Stimulated activated CD4-positive, alpha-beta T cell treated with anti-CD3 and anti-CD28 coated beads, Interleukin-2, amount 100 ng/mL, for 4 hours (primary cell): ENCODE measurements around the gene SMG5.
A peak's percentile ranks its signal among the peaks of the same experiment; 100 is the strongest.

Source experiments
- DNase-seq: peaks from one replicate; pipeline ENCODE4 v3.0.0-alpha.2; 2020; ENCODE audit warnings: low read depth

SMG5 gene

DNA sequence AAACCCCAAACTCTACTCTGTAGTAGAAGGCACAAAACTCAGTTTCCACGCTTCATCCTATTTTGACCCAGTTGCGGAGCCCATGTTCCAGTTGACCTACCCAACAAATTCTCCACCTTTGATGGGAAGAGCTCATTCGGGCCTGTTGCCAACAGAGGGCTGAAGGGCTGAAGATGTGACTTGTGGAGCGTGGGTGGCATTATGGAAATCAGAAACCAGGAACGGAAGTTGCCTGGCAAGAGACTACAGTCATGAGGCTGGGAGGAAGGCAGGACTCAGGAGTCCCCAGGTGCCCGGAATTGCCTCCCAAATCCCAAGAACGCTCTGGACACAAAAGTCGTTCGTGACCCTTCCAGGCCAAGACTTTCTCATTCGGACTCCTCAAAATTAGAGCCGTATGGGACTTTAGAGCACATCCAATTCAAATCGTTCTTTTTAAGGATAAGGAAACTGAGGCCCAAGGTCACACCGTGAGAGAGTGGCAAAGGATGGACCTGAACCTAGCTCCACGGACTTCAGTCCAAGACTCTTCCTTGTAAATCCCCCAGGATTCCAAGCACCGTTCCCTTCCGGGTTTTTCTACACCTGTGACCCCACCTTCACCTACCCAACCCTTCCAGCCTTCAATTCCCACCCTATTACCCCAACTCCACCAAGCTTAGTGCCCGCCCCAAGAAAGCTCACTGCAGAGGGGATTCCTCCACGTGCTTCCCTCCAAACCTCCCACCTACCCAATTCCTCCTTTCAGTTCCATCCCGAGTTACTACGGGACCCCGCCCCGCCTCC, 739 bp downstream of the SMG5 start:
- no peak for DNase-seq

- DNase-seq = peak; percentile 27
Observed at GRCh38 chr1:156281281-156281680, 1.3 kb downstream of the SMG5 start.

DNA sequence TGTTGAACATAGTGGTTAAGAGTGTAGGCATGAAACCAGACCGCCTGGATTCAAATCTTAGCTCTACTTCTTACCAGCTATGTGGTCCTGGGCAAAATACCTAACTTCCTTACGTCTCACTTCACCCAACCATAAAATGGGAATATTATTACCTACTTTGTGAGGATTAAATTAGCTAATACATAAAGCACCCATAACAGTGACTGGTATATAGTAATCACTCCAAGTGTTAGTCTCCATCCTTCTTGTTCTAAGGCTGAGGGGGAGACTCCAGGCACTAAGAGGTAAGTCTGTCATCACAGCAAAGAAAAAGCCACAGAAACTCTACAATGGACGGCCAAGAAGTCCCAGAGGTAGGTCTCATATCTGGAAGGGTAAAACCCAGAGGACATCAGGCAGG, 2.8 kb downstream of the SMG5 start:
- DNase-seq = no peak

DNA sequence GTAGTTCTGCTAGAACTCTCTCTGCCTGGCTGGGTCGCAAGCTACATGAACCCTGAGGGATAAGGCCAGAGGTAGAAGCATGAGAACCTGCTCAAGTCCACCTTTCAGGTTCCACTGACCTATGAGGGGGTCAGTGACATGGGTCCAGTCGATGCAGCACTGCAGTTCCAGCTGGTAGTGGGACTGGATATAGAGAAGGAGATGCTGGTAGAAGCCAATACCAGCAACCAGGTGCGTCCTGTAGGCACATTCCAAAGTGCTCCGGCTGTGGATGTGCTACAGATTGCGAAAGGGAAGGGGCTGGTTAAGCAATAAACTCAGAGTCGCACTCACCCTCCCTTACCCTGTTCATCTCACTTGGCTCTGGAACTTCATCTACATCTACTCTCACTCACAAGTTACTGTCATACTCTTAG, 5.7 kb downstream of the SMG5 start:
- no peak for DNase-seq

DNA sequence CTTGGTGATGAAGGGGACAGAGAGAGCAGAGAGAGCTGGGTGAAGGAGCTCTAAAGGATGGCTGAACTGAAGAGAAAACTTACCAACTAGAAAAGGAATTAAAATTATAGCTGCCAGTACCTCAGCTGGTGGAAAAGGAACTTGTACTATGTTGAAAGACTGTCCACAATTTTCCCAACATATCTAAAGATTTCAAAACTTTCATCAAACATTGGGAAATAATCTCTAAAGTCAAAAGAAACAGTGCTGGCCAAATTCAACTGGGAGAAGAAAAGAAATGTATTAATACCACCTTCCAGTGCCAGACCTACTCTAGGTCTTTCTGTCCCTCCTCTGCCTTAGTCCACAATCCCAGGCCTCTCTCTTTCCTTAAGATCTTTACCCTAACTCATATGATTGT, 6.1 kb downstream of the SMG5 start:
- DNase-seq = no peak

- no peak for DNase-seq
Observed at GRCh38 chr1:156270314-156270713, 12.3 kb downstream of the SMG5 start.

GRCh38 chr1:156268336-156268735, 14.3 kb downstream of the SMG5 start:
- DNase-seq = no peak

- no peak for DNase-seq
Observed at GRCh38 chr1:156266051-156266450, 16.6 kb downstream of the SMG5 start.

DNA sequence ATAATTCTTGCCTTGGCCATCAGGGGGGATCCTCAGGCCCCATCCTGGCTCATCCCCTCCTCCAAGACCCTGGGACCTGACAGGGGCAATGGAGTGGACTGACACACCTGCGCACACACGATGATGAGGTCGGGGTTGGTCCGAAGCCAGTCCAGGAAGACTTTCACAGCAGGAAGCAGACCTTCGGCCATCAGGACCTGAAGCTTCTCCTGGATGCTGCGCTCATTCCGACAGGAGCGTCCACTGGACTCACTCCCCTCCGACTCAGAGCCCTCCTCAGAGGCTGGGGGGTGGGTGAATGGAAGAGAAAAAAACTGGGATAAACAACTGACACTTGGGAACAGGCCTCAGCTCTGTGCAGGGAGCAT, 19.4 kb downstream of the SMG5 start:
- DNase-seq = no peak

DNA sequence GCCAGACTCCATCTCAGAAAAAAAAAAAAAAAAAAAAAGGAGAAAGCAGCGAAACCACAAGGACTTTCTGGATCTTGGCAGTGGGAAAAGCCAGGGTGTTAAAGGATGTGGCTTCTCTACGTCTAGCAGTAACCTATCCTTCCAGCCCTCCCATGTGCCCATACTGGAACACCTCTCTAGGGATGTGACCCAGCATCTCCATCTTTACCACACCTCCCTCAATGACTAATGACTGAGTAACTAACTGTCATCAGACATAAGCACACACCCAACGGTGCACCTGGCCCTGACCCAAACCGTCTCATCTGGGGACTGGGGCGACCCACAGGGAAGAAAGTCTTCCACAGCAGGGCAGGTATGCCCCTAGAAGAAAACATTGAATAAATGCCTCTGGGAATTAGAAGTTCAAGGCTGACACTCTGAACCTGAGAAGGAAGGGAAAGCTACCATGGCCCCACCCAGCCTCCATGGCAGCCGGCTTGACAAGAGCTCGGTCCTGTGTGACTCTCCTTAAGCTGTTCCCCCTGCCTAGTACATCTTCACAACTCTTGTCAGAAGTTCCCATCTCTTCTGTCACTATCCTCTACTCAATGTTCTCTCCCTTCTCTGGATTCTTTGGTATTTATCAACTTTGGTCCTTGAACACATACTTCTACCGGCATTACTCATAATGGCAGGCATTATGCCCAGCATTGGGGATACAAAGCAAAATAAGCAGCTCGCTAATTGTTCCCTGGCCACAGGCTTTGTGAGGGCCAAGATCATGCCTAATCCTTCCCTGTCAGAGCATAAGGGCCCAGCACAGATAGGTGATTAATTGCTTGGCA, 20.0 kb downstream of the SMG5 start:
- no peak for DNase-seq

GRCh38 chr1:156260896-156261295, 21.7 kb downstream of the SMG5 start:
- DNase-seq = no peak

GRCh38 chr1:156259805-156260204, 22.8 kb downstream of the SMG5 start:
- no peak for DNase-seq

- no peak for DNase-seq
Observed at GRCh38 chr1:156258859-156259258, 23.8 kb downstream of the SMG5 start.

DNA sequence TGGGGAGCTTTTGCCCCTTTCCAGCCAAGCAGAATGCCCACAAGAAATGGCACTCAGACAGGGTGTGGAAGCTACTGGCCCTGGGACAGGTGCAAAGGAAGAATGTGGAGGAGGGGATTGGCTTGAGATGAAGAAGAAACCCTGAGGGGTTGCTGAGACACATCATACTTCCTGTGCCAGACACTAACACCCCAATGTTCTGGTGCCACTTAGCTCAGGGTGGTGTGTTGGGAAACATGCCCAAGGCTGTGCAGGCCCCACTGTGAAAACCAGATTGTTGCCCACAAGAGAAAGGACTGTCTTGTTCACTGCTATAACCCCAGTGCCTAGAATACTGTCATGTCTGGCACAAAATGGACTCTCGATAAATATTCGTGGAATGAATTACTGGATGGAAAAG, 24.9 kb downstream of the SMG5 start:
- DNase-seq = no peak

DNA sequence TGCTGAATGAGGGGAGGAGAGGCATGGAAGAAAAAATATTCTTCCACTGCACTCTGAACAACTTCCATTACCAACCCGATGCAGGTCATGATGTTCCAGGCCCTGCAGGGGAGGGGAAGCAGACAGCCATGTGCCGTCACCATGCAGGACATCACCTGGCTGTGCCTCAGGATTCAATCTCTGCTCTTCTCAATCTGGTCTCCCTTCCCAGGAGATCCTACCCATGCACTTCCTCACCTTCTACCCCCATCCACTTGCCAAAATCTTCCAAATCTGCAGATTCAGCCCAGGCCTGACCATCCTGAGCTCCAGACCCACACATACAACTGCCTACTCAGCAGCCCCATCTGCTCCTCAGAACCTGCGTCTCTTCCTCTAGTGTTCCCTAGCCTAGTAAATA, 29.0 kb downstream of the SMG5 start:
- no peak for DNase-seq

GRCh38 chr1:156251527-156251926, 31.1 kb downstream of the SMG5 start:
- DNase-seq = no peak

GRCh38 chr1:156249593-156249992, 33.0 kb downstream of the SMG5 start:
- DNase-seq = no peak

DNA sequence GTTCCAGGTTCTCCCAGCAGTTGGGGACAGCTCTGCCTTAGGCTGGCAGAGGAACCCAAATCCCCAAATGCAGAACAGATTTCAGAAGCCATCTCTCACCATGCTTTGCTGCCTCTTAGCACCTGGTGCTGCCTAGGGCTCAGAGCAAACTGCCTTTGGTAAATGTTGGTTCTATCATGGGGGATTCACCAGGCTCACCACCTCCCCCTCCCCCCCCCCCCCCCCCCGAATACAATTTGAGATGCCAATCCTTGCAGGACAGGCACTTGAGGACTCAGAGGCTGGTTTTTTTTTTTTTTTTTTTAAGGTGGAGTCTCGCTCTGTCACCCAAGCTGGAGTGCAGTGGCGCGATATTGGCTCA, 34.3 kb downstream of the SMG5 start:
- no peak for DNase-seq

DNA sequence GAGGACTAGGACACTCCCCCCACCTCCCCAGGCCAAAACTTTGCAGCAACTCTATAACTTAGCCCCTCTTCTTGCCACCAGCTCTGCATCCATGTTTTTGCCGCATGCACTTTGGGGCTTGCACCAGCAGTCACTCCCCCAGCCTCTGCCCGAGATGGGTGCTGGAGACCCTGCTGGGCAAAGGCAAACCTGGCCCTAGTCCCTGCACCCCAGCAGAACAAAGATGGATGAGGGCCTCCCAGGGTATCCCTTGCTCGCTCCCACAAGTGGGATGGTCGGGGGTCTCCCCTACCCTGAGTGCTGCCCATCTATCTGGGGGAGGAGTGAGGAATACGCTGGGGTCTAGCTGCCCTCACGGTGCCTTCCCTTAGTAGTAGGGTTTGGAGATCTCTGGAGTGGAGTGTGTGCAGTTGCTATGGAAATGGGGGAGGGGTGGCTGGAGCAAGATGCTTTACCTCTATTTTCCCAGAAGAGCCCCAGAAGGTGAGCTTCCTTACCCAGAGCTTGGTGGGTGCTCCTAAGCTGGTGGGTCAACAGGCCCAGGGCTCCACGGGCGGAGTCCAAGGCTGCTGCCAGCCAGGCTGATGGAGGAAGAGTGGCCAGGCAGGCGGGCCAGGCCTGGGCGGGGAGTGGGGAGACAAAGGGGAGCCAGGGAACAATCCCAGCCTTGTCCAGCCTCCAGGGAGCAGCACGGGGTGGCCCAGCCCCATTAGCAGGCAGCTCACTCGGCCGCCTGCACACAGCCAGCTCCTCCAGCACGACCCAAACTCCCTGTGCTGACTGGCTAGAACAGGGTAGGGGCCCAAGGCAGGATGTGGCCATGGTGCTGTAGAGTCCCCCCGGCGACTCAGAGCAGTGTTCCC, 34.9 kb downstream of the SMG5 start, which contains the start of gene PAQR6:
Gene PAQR6 (minus strand): TSS at position 597 of the 863 bp plus-strand sequence. CDS start 1,325 bp downstream, outside the sequence.
- no peak for DNase-seq

GRCh38 chr1:156246781-156247459, 35.7 kb downstream of the SMG5 start:
- DNase-seq = no peak

- DNase-seq = no peak
Observed at GRCh38 chr1:156246241-156246780, 36.3 kb downstream of the SMG5 start.
